ENCODE results near the gene FYTTD1.

The FYTTD1 gene

DNA sequence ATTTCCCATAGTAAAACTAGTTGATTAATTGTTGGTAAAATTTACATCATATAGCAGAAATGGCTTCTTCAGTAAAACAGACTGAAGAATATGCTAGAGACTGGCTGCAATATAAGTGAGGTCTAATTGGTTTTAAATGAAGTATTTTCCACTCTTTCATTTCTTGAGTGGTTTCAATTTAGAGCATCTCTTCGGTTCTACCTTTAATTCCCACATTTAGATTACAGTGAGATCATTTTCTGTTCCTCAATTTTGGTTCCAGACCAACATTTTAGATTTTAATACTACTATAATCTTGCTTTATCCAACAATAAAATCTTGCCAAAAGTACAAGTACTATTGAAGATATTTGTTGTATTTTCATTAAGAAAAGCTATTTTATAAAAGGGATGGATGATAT lies 40.4 kb downstream of the FYTTD1 start:
- peak overlapping the region; percentile 88 for H3K4me2 ChIP-seq (ENCODE audit: insufficient read depth, low read length)
- no peaks in the 10 kb centered on the region for H3K9me3 ChIP-seq (ENCODE audit: insufficient read depth, low read length, severe bottlenecking)
- TF ChIP-seq CTCF (IDR thresholded peaks at IDR 0.05; ENCODE audit: borderline replicate concordance, extremely low read depth, low read length, poor library complexity, severe bottlenecking), result no peak
- no peak for TF ChIP-seq EZH2 (IDR thresholded peaks at IDR 0.05; ENCODE audit: borderline replicate concordance, low read depth, low read length, severe bottlenecking)
- ATAC-seq (ENCODE audit: insufficient read depth, low read depth), result no peak
- H3K36me3 ChIP-seq (ENCODE audit: insufficient read depth, low read length), result no peaks in the 10 kb centered on the region; the same call in 1 of the 2 replicates
- no peaks in the 10 kb centered on the region for H3K27me3 ChIP-seq (ENCODE audit: insufficient read depth, low read length, poor library complexity)
- peak overlapping the region; percentile 97 for H3K9ac ChIP-seq (ENCODE audit: low read depth, low read length)
- 0 out of 2 replicates have a peak, but pooled peaks cover 1% of the 10 kb centered on the region for H4K20me1 ChIP-seq (ENCODE audit: insufficient read depth, low read length)
- peak overlapping the region; percentile 99; the same call in 1 of the 2 replicates for H2AFZ ChIP-seq (ENCODE audit: low read depth, low read length)
- H3K27ac ChIP-seq (ENCODE audit: low read length), result no peak overlapping the region
- DNase-seq, result no peak
- H3K4me3 ChIP-seq (ENCODE audit: low read depth in 1 of 2, low read length in 2 of 2), result no peak overlapping the region
- H3K79me2 ChIP-seq (ENCODE audit: insufficient read depth, low read length), result peaks cover 41% of the 10 kb centered on the region
- peaks cover 24% of the 10 kb centered on the region for H3K4me1 ChIP-seq (ENCODE audit: insufficient read depth, low read length)

GRCh38 chr3:197791113-197791891 lies 41.6 kb downstream of the FYTTD1 start, which contains the start of gene LRCH3:
LRCH3 (plus strand) TSS chr3:197791254; CDS start chr3:197791279, 25 bp downstream.
- H3K4me3 ChIP-seq (ENCODE audit: low read depth in 1 of 2, low read length in 2 of 2), result peak within 1 kb of the TSS; percentile 94 to 98
- H3K9ac ChIP-seq (ENCODE audit: low read depth, low read length), result peak within 1 kb of the TSS; percentile 97
- DNase-seq, result peak; percentile 84
- peak; percentile 84 for ATAC-seq (ENCODE audit: insufficient read depth, low read depth)
- peak within 1 kb of the TSS; percentile 88 for H3K4me2 ChIP-seq (ENCODE audit: insufficient read depth, low read length)
- H3K79me2 ChIP-seq (ENCODE audit: insufficient read depth, low read length), result peaks cover 53% of the 10 kb centered on the region
- peak within 1 kb of the TSS; percentile 99 for H2AFZ ChIP-seq (ENCODE audit: low read depth, low read length)
- no peaks in the 10 kb centered on the region for H3K27me3 ChIP-seq (ENCODE audit: insufficient read depth, low read length, poor library complexity)
- no peaks in the 10 kb centered on the region; the same call in 1 of the 2 replicates for H3K36me3 ChIP-seq (ENCODE audit: insufficient read depth, low read length)
- peak within 1 kb of the TSS; percentile 78 for H3K27ac ChIP-seq (ENCODE audit: low read length)
- peaks cover 24% of the 10 kb centered on the region for H3K4me1 ChIP-seq (ENCODE audit: insufficient read depth, low read length)
- H3K9me3 ChIP-seq (ENCODE audit: insufficient read depth, low read length, severe bottlenecking), result no peaks in the 10 kb centered on the region
- TF ChIP-seq EZH2 (IDR thresholded peaks at IDR 0.05; ENCODE audit: borderline replicate concordance, low read depth, low read length, severe bottlenecking) (no peak), CTCF (IDR thresholded peaks at IDR 0.05; ENCODE audit: borderline replicate concordance, extremely low read depth, low read length, poor library complexity, severe bottlenecking) (no peak)
- H4K20me1 ChIP-seq (ENCODE audit: insufficient read depth, low read length), result 0 out of 2 replicates have a peak, but pooled peaks cover 5% of the 10 kb centered on the region

GRCh38 chr3:197791892-197792647 lies 42.4 kb downstream of the FYTTD1 start:
- H3K27me3 ChIP-seq (ENCODE audit: insufficient read depth, low read length, poor library complexity), result no peaks in the 10 kb centered on the region
- H3K4me3 ChIP-seq (ENCODE audit: low read depth in 1 of 2, low read length in 2 of 2), result peak overlapping the region; percentile 94 to 98
- H3K9ac ChIP-seq (ENCODE audit: low read depth, low read length), result peak overlapping the region; percentile 97
- ATAC-seq (ENCODE audit: insufficient read depth, low read depth) (peak; percentile 39), DNase-seq (peak; percentile 39)
- H3K4me2 ChIP-seq (ENCODE audit: insufficient read depth, low read length), result peak overlapping the region; percentile 88
- peak overlapping the region; percentile 78 for H3K27ac ChIP-seq (ENCODE audit: low read length)
- peak overlapping the region; percentile 99 for H2AFZ ChIP-seq (ENCODE audit: low read depth, low read length)
- no peaks in the 10 kb centered on the region; the same call in 1 of the 2 replicates for H3K36me3 ChIP-seq (ENCODE audit: insufficient read depth, low read length)
- H4K20me1 ChIP-seq (ENCODE audit: insufficient read depth, low read length), result 0 out of 2 replicates have a peak, but pooled peaks cover 5% of the 10 kb centered on the region
- no peaks in the 10 kb centered on the region for H3K9me3 ChIP-seq (ENCODE audit: insufficient read depth, low read length, severe bottlenecking)
- H3K4me1 ChIP-seq (ENCODE audit: insufficient read depth, low read length), result peaks cover 24% of the 10 kb centered on the region
- TF ChIP-seq EZH2 (IDR thresholded peaks at IDR 0.05; ENCODE audit: borderline replicate concordance, low read depth, low read length, severe bottlenecking), result no peak
- no peak for TF ChIP-seq CTCF (IDR thresholded peaks at IDR 0.05; ENCODE audit: borderline replicate concordance, extremely low read depth, low read length, poor library complexity, severe bottlenecking)
- H3K79me2 ChIP-seq (ENCODE audit: insufficient read depth, low read length), result peaks cover 60% of the 10 kb centered on the region
